NB4 (cell line): ENCODE results near the gene DDX51.

ENCODE experiments used
- CTCF ChIP-seq: IDR thresholded peaks from one replicate; pipeline ENCODE4 v1.5.1; 2012; ENCODE audit warnings: low read depth, low read length
- MAX ChIP-seq: IDR thresholded peaks from 2 replicates; pipeline ENCODE4 v1.6.1; 2011; ENCODE audit warnings: low read depth, low read length
- POLR2A ChIP-seq: IDR thresholded peaks from 2 replicates; pipeline ENCODE4 v1.6.1; 2011; ENCODE audit warnings: mild to moderate bottlenecking; ENCODE audit not compliant: insufficient read length; ENCODE audit errors: extremely low read depth

GRCh38 chr12:132114667-132115066 lies 29.5 kb downstream of the DDX51 start:
- no peak for TF ChIP-seq CTCF
- TF ChIP-seq POLR2A, result no peak
- TF ChIP-seq MAX, result no peak
